ENCODE results near the gene HEG1. TPM values are rescaled to one million over a fixed set of nuclear protein-coding genes. Genes with fewer than 3 reads are reported as not detected.

HEG1 gene
- polyA plus RNA-seq, 1 donor: 27.7 TPM

GRCh38 chr3:125051205-125051604 lies 4.6 kb downstream of the HEG1 start:
- no peak for DNase-seq

GRCh38 chr3:125050488-125051090 lies 5.2 kb downstream of the HEG1 start:
- no peak for DNase-seq

- DNase-seq: no peak
Observed at GRCh38 chr3:125048282-125048681, 7.5 kb downstream of the HEG1 start.

GRCh38 chr3:125045965-125046364 lies 9.8 kb downstream of the HEG1 start:
- no peak for DNase-seq

GRCh38 chr3:125045194-125045593 lies 10.6 kb downstream of the HEG1 start:
- DNase-seq: no peak

GRCh38 chr3:125043599-125044151 lies 12.1 kb downstream of the HEG1 start:
- DNase-seq: no peak

GRCh38 chr3:125042725-125043406 lies 12.9 kb downstream of the HEG1 start:
- no peak for DNase-seq

GRCh38 chr3:125039131-125040100 lies 16.4 kb downstream of the HEG1 start:
- DNase-seq: no peak

GRCh38 chr3:125037498-125038150 lies 18.2 kb downstream of the HEG1 start:
- no peak for DNase-seq

- DNase-seq: no peak
Observed at GRCh38 chr3:125035217-125035616, 20.6 kb downstream of the HEG1 start.

- DNase-seq: no peak
Observed at GRCh38 chr3:125033616-125034015, 22.2 kb downstream of the HEG1 start.

- no peak for DNase-seq
Observed at GRCh38 chr3:125033135-125033534, 22.7 kb downstream of the HEG1 start.

- no peak for DNase-seq
Observed at GRCh38 chr3:125032683-125033082, 23.1 kb downstream of the HEG1 start.

- DNase-seq: no peak
Observed at GRCh38 chr3:125032100-125032643, 23.6 kb downstream of the HEG1 start.

GRCh38 chr3:125031544-125031943 lies 24.3 kb downstream of the HEG1 start:
- no peak for DNase-seq

- no peak for DNase-seq
Observed at GRCh38 chr3:125028657-125029056, 27.1 kb downstream of the HEG1 start.

GRCh38 chr3:125025642-125026041 lies 30.2 kb downstream of the HEG1 start:
- no peak for DNase-seq

- peak; percentile 34 for DNase-seq
Observed at GRCh38 chr3:125024817-125025216, 31.0 kb downstream of the HEG1 start.

GRCh38 chr3:125023833-125024555 lies 31.8 kb downstream of the HEG1 start:
- no peak for DNase-seq

- no peak for DNase-seq
Observed at GRCh38 chr3:125022206-125022605, 33.6 kb downstream of the HEG1 start.

- DNase-seq: no peak
Observed at GRCh38 chr3:125019271-125019670, 36.5 kb downstream of the HEG1 start.

Measured in left kidney (tissue), 2 donors.